HFFc6 (cell line): ENCODE measurements around the gene CC2D1B. TPM values are rescaled to one million over a fixed set of nuclear protein-coding genes. Genes with fewer than 3 reads are reported as not detected.

Experiments used
- DNase-seq: peaks from one replicate; pipeline ENCODE4 v3.0.0-alpha.2; 2018
- H3K27ac Mint-ChIP-seq: 2 replicates; pipeline ENCODE4 v1.8.0; 2020; ENCODE audit warnings: mild to moderate bottlenecking, mixed read lengths
- H3K27me3 Mint-ChIP-seq: 2 replicates; pipeline ENCODE4 v1.8.0; 2021; ENCODE audit warnings: mild to moderate bottlenecking, moderate library complexity, mixed read lengths; ENCODE audit not compliant: insufficient read depth
- H3K36me3 Mint-ChIP-seq: 2 replicates; pipeline ENCODE4 v1.8.0; 2021; ENCODE audit warnings: low read depth, mixed read lengths
- H3K4me1 Mint-ChIP-seq: 2 replicates; pipeline ENCODE4 v1.8.0; 2020; ENCODE audit warnings: low read depth, mixed read lengths
- H3K4me3 Mint-ChIP-seq: 2 replicates; pipeline ENCODE4 v1.8.0; 2020; ENCODE audit warnings: mild to moderate bottlenecking, moderate library complexity, mixed read lengths
- H3K9me3 Mint-ChIP-seq: 2 replicates; pipeline ENCODE4 v1.8.0; 2020; ENCODE audit warnings: mild to moderate bottlenecking, mixed read lengths
- CTCF ChIP-seq: fragments of 200-600 bp; sonication (generic); IDR thresholded peaks from 2 replicates; pipeline ENCODE4 v1.5.0; 2021; ENCODE audit warnings: antibody characterized with exemption, mild to moderate bottlenecking
- total RNA-seq, 6 experiments: library from RNA; stranded (reverse); fragmentation: NEBNext Ultra II Directional; extraction: Animal tissue kit (Norgen Biotek cat#: 25700); gene quantifications; 2 replicates in 1 of 6; 3 replicates in 5 of 6; pipeline ENCODE4 v1.2.3, GENCODE V29; 2021

Gene CC2D1B
- total RNA-seq, 6 experiments from 2014 or later: 27.3 to 35.5 (median 31.3) TPM

DNA sequence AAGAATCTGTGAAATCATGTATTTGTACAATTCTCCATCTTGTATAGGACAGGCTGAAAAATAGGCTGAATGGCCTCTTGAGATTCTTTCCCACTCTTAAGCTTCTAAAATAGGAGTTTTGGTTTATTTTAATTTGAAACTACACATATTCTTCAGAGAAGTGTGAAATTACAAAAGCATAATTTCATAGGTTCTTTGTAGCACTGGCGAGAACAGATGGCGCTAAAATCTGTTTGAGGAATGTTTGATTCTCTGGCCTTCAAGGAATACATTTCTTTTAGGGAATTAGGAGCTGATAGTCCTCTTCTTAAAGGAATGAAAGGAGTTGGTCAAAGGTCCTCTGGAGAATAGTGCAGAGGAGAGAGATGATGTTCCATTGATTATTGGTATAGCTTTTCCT, 44.9 kb downstream of the CC2D1B start:
- Mint-ChIP-seq H3K9me3 (no peaks in the 10 kb centered on the region), H3K36me3 (no peaks in the 10 kb centered on the region; the same call in 1 of the 2 replicates), H3K4me1 (no peaks in the 10 kb centered on the region; the same call in 1 of the 2 replicates), H3K27me3 (no peaks in the 10 kb centered on the region), H3K4me3 (no peak overlapping the region), H3K27ac (no peak overlapping the region)
- DNase-seq: no peak
- no peak for TF ChIP-seq CTCF

DNA sequence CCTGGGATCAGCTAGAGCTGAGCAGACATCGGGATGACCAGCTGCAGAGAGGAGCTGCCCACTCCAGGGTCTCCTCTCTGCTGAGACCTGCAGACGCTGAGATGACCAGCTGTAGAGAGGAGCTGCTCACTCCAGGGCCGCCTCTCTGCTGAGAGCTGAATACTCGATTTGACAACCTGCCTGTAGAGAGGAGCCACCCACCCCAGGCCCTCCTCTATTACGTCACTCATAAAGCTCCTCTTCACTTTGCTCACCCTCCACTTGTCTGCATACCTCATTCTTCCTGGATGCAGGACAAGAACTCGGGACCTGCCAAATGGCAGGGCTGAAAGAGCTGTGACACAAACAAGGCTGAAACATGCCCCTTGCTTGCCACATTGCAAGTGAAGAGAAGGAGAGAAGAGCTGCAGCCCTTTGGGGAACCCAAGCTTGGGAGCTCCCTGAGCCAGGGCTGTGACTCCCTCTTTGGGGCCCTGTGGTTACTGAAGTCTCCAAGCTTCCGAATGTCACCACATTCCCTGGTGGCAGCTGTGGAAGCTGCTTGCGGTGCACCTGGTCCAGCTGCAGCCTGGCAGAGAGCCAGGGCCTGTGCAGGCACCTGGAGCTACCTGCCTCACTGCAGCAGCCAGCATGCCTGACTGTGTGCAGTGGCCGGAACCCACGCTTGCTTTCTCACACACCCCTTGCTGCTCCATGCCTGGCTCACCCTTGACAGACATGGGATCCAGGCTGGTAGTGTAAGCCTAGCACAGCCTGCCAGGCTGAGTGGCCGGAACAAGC, 59.6 kb downstream of the CC2D1B start:
- no peak for DNase-seq
- Mint-ChIP-seq H3K4me3 (no peak overlapping the region), H3K4me1 (peaks cover 9% of the 10 kb centered on the region), H3K27ac (no peak overlapping the region), H3K36me3 (peaks cover 13% of the 10 kb centered on the region; the same call in 1 of the 2 replicates), H3K9me3 (no peaks in the 10 kb centered on the region), H3K27me3 (no peaks in the 10 kb centered on the region; the same call in 1 of the 2 replicates)
- TF ChIP-seq CTCF: no peak

GRCh38 chr1:52305417-52306226, 60.4 kb downstream of the CC2D1B start:
- TF ChIP-seq CTCF: no peak
- H3K27me3 Mint-ChIP-seq: peaks cover 2% of the 10 kb centered on the region; the same call in 1 of the 2 replicates
- H3K27ac Mint-ChIP-seq: no peak overlapping the region
- peaks cover 9% of the 10 kb centered on the region for H3K4me1 Mint-ChIP-seq
- H3K9me3 Mint-ChIP-seq: no peaks in the 10 kb centered on the region
- no peak overlapping the region for H3K4me3 Mint-ChIP-seq
- DNase-seq: no peak
- peaks cover 13% of the 10 kb centered on the region; the same call in 1 of the 2 replicates for H3K36me3 Mint-ChIP-seq

Other genes with a start within 250 kb of the CC2D1B start
- 10 to 100 TPM; 15.4 to 18.9 (median 17.4) TPM for gene ZFYVE9, start 224.1 kb downstream of the CC2D1B start, total RNA-seq
- gene ORC1, start 38.2 kb upstream of the CC2D1B start, total RNA-seq: 1 to 10 TPM; 3.1 to 8.3 (median 6.7) TPM
- 10 to 100 TPM; 27.7 to 33.0 (median 31.3) TPM for gene PRPF38A, start 38.4 kb upstream of the CC2D1B start, total RNA-seq
- gene TUT4, start 186.9 kb upstream of the CC2D1B start, total RNA-seq: 10 to 100 TPM; 24.1 to 32.0 (median 27.2) TPM
- gene GPX7, start 236.2 kb upstream of the CC2D1B start, total RNA-seq: 10 to 100 TPM; 15.5 to 24.6 (median 18.6) TPM